ENCODE results near the gene CTSG.
"Not testable (repeated sequence)": the region's sequence is repeated elsewhere in the genome, so short reads cannot be mapped to it uniquely, and the experiment has no call there.

Gene CTSG

DNA sequence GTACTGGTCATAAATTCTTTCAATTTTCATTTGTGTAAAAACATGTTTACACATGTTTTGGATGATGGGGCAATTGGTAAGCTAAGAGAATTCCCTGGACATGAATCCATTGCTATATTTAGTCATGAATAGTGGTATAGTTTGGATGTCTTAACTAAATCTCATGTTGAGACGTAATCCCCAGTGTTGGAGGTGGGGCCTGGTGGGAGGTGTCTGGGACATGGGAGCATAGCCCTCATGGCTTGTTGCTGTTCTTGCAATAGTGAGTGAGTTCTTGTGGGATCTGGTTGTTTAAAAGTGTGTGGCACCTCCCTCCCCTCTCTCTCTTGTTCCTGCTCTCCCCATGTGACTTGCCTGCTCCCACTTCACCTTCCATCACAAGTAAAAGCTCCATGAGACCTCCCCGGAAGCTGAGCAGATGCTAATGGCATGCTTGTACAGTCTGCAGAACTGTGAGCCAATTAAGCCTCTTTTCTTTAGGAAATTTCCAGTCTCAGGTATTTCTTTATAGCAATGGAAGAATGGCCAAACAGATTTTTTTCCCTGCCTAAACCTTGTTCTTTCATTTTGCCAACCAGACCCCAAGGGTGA, 33.6 kb downstream of the CTSG start:
- no peak for DNase-seq (ENCODE audit: low read depth in 3 of 3)

DNA sequence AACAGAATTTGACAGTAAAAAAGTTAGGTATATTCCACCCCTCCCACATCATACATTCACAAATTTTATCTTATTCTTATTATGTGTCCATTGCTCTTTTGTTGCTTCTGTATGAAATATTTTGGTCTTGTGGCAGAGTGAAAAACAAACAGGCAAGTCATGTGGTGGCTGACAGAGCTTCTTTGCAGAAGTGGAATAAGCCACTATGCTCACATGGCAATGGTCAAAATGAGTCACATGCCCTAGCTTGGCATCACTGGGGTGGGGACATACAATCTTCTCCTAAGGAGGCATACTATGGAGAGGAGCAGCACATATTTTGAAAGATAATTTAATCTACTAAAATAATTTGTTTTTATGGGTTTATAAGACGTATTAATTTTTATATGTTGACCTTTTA, 40.3 kb downstream of the CTSG start:
- no peak for DNase-seq (ENCODE audit: low read depth in 3 of 3)

DNA sequence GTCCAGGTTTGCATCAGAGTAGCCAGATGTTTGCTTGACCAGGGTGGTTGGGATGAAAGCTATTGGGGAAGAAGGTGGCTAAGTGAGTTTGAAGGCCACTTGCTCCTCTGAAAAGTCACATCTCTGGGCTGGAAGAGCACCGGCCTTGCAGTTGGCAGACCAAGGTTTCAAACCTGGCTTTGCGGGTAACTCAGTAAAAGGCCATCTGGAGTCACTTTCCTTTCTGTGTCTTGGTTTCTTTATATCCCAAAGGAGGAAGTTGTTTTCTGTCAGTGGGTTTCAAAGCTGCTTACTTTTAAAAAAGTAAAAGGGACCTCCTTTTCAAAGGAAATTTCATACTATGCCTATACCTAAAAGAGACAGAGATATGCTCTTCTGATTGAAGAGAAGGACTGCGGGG, 41.8 kb downstream of the CTSG start:
- DNase-seq (ENCODE audit: low read depth in 3 of 3), result no peak

DNA sequence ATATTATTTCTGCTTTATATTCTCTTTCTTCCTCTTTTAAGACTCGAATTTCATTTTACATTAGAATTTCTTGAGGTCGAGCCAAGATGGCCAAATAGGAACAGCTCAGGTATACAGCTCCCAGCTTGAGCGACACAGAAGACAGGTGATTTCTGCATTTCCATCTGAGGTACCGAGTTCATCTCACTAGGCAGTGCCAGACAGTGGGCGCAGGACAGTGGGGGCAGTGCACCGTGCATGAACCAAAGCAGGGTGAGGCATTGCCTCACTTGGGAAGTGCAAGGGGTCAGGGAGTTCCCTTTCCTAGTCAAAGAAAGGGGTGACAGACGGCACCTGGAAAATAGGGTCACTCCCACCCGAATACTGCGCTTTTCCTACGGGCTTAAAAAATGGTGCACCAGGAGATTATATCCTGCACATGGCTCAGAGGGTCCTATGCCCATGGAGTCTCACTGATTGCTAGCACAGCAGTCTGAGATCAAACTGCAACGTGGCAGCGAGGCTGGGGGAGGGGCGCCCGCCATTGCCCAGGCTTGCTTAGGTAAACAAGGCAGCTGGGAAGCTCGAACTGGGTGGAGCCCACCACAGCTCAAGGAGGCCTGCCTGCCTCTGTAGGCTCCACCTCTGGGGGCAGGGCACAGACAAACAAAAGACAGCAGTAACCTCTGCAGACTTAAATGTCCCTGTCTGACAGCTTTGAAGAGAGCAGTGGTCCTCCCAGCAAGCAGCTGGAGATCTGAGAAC, 50.0 kb downstream of the CTSG start:
- not testable (repeated sequence) for DNase-seq (ENCODE audit: low read depth in 3 of 3)

Measured in stimulated activated CD4-positive, alpha-beta T cell treated with anti-CD3 and anti-CD28 coated beads, TNF-alpha, amount 100 ng/mL, for 24 hours (primary cell).